Liver (tissue), 9 donors: ENCODE data around the gene NEK6. TPM values are rescaled to one million over a fixed set of nuclear protein-coding genes. Genes with fewer than 3 reads are reported as not detected.
A peak's percentile ranks its signal among the peaks of the same experiment; 100 is the strongest.

Experiments
- DNase-seq: peaks from one replicate; pipeline ENCODE4 v3.0.0-alpha.2; 2017; ENCODE audit warnings: low spot score
- H3K27ac ChIP-seq, 2 donors: one replicate each; pipeline ENCODE4 v1.7.0; 2013; ENCODE audit warnings: inconsistent platforms in 2 of 2, low read length in 2 of 2, control low read depth in 1 of 2, low read depth in 1 of 2, mild to moderate bottlenecking in 1 of 2
- H3K27me3 ChIP-seq, 4 donors: one replicate each; pipeline versions ENCODE4 v1.6.1 to v1.7.0; 2013; ENCODE audit warnings: low read length in 3 of 4, inconsistent platforms in 1 of 4, mild to moderate bottlenecking in 1 of 4, moderate library complexity in 1 of 4; ENCODE audit not compliant: control insufficient read depth in 4 of 4, insufficient read depth in 4 of 4
- H3K36me3 ChIP-seq, 4 donors: one replicate each; pipeline versions ENCODE4 v1.6.1 to v1.7.0; 2013; ENCODE audit warnings: low read length in 3 of 4, mild to moderate bottlenecking in 3 of 4, low read depth in 1 of 4, moderate library complexity in 1 of 4; ENCODE audit not compliant: control insufficient read depth in 4 of 4, insufficient read depth in 3 of 4
- H3K4me1 ChIP-seq, 4 donors: one replicate each; pipeline versions ENCODE4 v1.6.1 to v1.7.0; 2013; ENCODE audit warnings: low read length in 3 of 4, mild to moderate bottlenecking in 3 of 4, moderate library complexity in 1 of 4; ENCODE audit not compliant: control insufficient read depth in 4 of 4, insufficient read depth in 4 of 4
- H3K4me3 ChIP-seq, 3 donors: one replicate each; pipeline versions ENCODE4 v1.6.1 to v1.7.0; 2013; ENCODE audit warnings: low read length in 3 of 3, control low read depth in 1 of 3, low read depth in 1 of 3, mild to moderate bottlenecking in 1 of 3
- H3K9ac ChIP-seq, 2 donors: one replicate each; pipeline ENCODE4 v1.7.0; 2013; ENCODE audit warnings: low read length in 2 of 2, mild to moderate bottlenecking in 2 of 2, moderate library complexity in 2 of 2, control low read depth in 1 of 2, low read depth in 1 of 2
- H3K9me3 ChIP-seq, 4 donors: one replicate each; pipeline versions ENCODE4 v1.6.1 to v1.7.0; 2013; ENCODE audit warnings: low read length in 3 of 4; ENCODE audit not compliant: control insufficient read depth in 4 of 4
- ATF3 ChIP-seq: IDR thresholded peaks from 2 replicates; pipeline ENCODE4 v1.6.1; 2016; ENCODE audit warnings: antibody characterized with exemption
- CTCF ChIP-seq: fragments of 150-350 bp; IDR thresholded peaks from 2 replicates; pipeline ENCODE4 v1.5.1; 2017; ENCODE audit warnings: improper control_type of control experiment, low read depth, low read length; ENCODE audit not compliant: missing input control
- EGR1 ChIP-seq, 2 donors: IDR thresholded peaks; 2 replicates each; pipeline ENCODE4 v1.6.1; 2016 to 2018; ENCODE audit warnings: antibody characterized with exemption in 2 of 2, low read depth in 2 of 2
- FOXA1 ChIP-seq: IDR thresholded peaks from 2 replicates; pipeline ENCODE4 v1.6.1; 2016; ENCODE audit warnings: antibody characterized with exemption
- FOXA2 ChIP-seq: IDR thresholded peaks from 2 replicates; pipeline ENCODE4 v1.6.1; 2016; ENCODE audit warnings: antibody characterized with exemption
- GABPA ChIP-seq, 2 donors: IDR thresholded peaks in 1 of 2; conservative IDR thresholded peaks in 1 of 2; 2 replicates each; pipeline ENCODE4 v1.6.1; 2016; ENCODE audit warnings: antibody characterized with exemption in 2 of 2, mild to moderate bottlenecking in 1 of 2, moderate library complexity in 1 of 2
- HNF4A ChIP-seq, 2 donors: conservative IDR thresholded peaks; 2 replicates each; pipeline ENCODE4 v1.6.1; 2016; ENCODE audit warnings: antibody characterized with exemption in 2 of 2, mild to moderate bottlenecking in 2 of 2
- HNF4G ChIP-seq: IDR thresholded peaks from 2 replicates; pipeline ENCODE4 v1.6.1; 2016; ENCODE audit warnings: antibody characterized with exemption
- JUND ChIP-seq, 2 donors: IDR thresholded peaks; 2 replicates each; pipeline ENCODE4 v1.6.1; 2016; ENCODE audit warnings: antibody characterized with exemption in 2 of 2
- MAX ChIP-seq: IDR thresholded peaks from 2 replicates; pipeline ENCODE4 v1.6.1; 2016; ENCODE audit warnings: antibody characterized with exemption
- NR2F2 ChIP-seq: IDR thresholded peaks from 2 replicates; pipeline ENCODE4 v1.6.1; 2016; ENCODE audit warnings: antibody characterized with exemption
- RAD21 ChIP-seq, 2 donors: IDR thresholded peaks; 2 replicates each; pipeline ENCODE4 v1.6.1; 2016; ENCODE audit warnings: antibody characterized with exemption in 2 of 2, mild to moderate bottlenecking in 2 of 2
- REST ChIP-seq: IDR thresholded peaks from 2 replicates; pipeline ENCODE4 v1.6.1; 2016; ENCODE audit warnings: antibody characterized with exemption, mild to moderate bottlenecking
- RXRA ChIP-seq, 2 donors: IDR thresholded peaks; 2 replicates each; pipeline ENCODE4 v1.6.1; 2017 to 2018; ENCODE audit warnings: antibody characterized with exemption in 2 of 2, mild to moderate bottlenecking in 1 of 2
- SP1 ChIP-seq: IDR thresholded peaks from 2 replicates; pipeline ENCODE4 v1.6.1; 2018; ENCODE audit warnings: antibody characterized with exemption, mild to moderate bottlenecking
- TAF1 ChIP-seq: conservative IDR thresholded peaks from 2 replicates; pipeline ENCODE4 v1.6.1; 2016; ENCODE audit warnings: antibody characterized with exemption, mild to moderate bottlenecking
- YY1 ChIP-seq: IDR thresholded peaks from 2 replicates; pipeline ENCODE4 v1.6.1; 2016; ENCODE audit warnings: antibody characterized with exemption, mild to moderate bottlenecking
- ZBTB33 ChIP-seq: IDR thresholded peaks from 2 replicates; pipeline ENCODE4 v1.6.1; 2016; ENCODE audit warnings: antibody characterized with exemption
- WGBS: extraction: QIAGEN DNeasy Blood & Tissue Kit; methylation state at CpG from one replicate; pipeline ENCODE4 v1.1.7; 2013; 5-methylcytosine and 5-hydroxymethylcytosine counted together
- polyA plus RNA-seq, 2 donors: library from polyadenylated mRNA; stranded (reverse) in 1 of 2; unstranded in 1 of 2; fragments of 200-250 nt in 1 of 2; fragments of >200 nt in 1 of 2; fragmentation: Nextera tagmentation in 1 of 2; extraction: Ambion mirVana in 1 of 2; gene quantifications; one replicate each; pipeline versions ENCODE4 v1.2.1 to v1.2.3, GENCODE V29; 2013 to 2015
- total RNA-seq, 2 donors: library from RNA; depleted of rRNA; stranded (reverse); fragments of >200 nt; gene quantifications; one replicate each; pipeline ENCODE4 v1.2.3, GENCODE V29; 2014
- donor health status: healthy.
- donor health status: healthy.
- donor health status: healthy.
- donor health status: healthy.
- donor health status: healthy.

NEK6 gene
- total RNA-seq (10 to 100 TPM; 36.4 to 48.5 TPM), polyA plus RNA-seq (10 to 100 TPM; 32.5 to 49.7 TPM)

- under 1% methylated on average over 116 of the region's 116 CpGs for WGBS
- H3K9me3 ChIP-seq, result no peaks in the 10 kb centered on the region
- H3K27me3 ChIP-seq, result no peaks in the 10 kb centered on the region
- TF ChIP-seq SP1 (no peak), TAF1 (no peak), EGR1 (IDR thresholded peaks at IDR 0.05; ENCODE audit: low read depth in 2 of 2) (no peak), YY1 (no peak), GABPA (IDR thresholded peaks at IDR 0.05 in 1 of 2, conservative IDR thresholded peaks at IDR 0.05 in 1 of 2) (no peak), FOXA2 (no peak), REST (no peak), RXRA (IDR thresholded peaks at IDR 0.05) (no peak), MAX (no peak), FOXA1 (no peak), ZBTB33 (no peak), NR2F2 (no peak), JUND (IDR thresholded peaks at IDR 0.05) (no peak), ATF3 (no peak), HNF4G (no peak), CTCF (no peak), RAD21 (IDR thresholded peaks at IDR 0.05) (no peak), HNF4A (conservative IDR thresholded peaks at IDR 0.05) (no peak)
- peak within 1 kb of the TSS; percentile 83 to 88 (median 87) for H3K4me3 ChIP-seq
- no peaks in the 10 kb centered on the region for H3K36me3 ChIP-seq
- no peak for DNase-seq
- peak within 1 kb of the TSS; percentile 98 to 99 for H3K27ac ChIP-seq
- peak within 1 kb of the TSS; percentile 71 to 91 for H3K9ac ChIP-seq
- H3K4me1 ChIP-seq, result peaks cover 9 to 30% (median 21%) of the 10 kb centered on the region in 4 donors
Measured at GRCh38 chr9:124257844-124258606, at the start of gene NEK6. NEK6 (plus strand) TSS chr9:124257949; CDS start chr9:124301965, 44,016 bp downstream.
